GM12874 (cell line): ENCODE data around the gene UBE2U.

Experiments
- TF ChIP-seq, protein P1 (sequence below): IDR thresholded peaks from 2 replicates; pipeline ENCODE4 v1.5.1; 2011; ENCODE audit warnings: low read depth, mild to moderate bottlenecking, control low read depth, low read length, moderate library complexity; ENCODE audit not compliant: insufficient read depth

Gene UBE2U

GRCh38 chr1:64203420-64203819, at the start of gene UBE2U:
TSS of gene UBE2U (plus strand) at chr1:64203623. CDS start at chr1:64204051, 428 bp downstream.
- TF ChIP-seq, protein P1, sequence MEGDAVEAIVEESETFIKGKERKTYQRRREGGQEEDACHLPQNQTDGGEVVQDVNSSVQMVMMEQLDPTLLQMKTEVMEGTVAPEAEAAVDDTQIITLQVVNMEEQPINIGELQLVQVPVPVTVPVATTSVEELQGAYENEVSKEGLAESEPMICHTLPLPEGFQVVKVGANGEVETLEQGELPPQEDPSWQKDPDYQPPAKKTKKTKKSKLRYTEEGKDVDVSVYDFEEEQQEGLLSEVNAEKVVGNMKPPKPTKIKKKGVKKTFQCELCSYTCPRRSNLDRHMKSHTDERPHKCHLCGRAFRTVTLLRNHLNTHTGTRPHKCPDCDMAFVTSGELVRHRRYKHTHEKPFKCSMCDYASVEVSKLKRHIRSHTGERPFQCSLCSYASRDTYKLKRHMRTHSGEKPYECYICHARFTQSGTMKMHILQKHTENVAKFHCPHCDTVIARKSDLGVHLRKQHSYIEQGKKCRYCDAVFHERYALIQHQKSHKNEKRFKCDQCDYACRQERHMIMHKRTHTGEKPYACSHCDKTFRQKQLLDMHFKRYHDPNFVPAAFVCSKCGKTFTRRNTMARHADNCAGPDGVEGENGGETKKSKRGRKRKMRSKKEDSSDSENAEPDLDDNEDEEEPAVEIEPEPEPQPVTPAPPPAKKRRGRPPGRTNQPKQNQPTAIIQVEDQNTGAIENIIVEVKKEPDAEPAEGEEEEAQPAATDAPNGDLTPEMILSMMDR, result no peak

GRCh38 chr1:64155278-64155677, 48.1 kb upstream of the UBE2U start:
- TF ChIP-seq, protein P1, result no peak

DNA sequence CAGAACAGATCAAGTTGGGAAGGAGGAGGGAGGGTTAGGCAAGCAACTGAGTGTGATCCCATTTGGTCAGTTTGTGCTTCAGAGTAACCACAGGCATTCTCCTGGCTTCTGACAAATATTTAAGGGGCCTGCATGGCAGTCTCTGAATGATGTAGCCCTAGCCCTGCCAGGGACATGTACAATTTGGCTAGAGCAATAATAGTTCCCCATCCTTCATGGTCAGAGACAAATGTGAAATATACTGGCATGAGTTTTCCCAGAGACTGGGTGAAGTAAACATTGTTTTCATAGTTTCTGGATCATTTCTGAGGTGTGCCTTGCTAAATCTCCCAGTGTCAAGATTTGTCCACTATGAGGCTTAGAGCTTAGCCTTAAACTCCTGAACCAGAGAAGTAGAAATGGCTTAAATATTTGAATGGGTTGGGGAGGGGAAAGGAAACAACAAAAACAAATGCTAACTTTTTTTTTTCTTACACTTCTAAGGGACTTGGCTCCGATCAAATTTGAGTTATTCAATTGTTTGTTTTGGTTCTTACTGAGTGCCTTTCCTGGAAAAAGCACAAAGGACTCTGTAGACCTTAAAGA, 42.0 kb upstream of the UBE2U start:
- TF ChIP-seq, protein P1, result no peak

- TF ChIP-seq, protein P1, result no peak
Observed at GRCh38 chr1:64162151-64162550, 41.3 kb upstream of the UBE2U start.

GRCh38 chr1:64162804-64163203, 40.6 kb upstream of the UBE2U start:
- TF ChIP-seq, protein P1, result no peak

GRCh38 chr1:64163431-64163830, 40.0 kb upstream of the UBE2U start:
- TF ChIP-seq, protein P1, result no peak

GRCh38 chr1:64163970-64164369, 39.5 kb upstream of the UBE2U start:
- TF ChIP-seq, protein P1, result no peak

DNA sequence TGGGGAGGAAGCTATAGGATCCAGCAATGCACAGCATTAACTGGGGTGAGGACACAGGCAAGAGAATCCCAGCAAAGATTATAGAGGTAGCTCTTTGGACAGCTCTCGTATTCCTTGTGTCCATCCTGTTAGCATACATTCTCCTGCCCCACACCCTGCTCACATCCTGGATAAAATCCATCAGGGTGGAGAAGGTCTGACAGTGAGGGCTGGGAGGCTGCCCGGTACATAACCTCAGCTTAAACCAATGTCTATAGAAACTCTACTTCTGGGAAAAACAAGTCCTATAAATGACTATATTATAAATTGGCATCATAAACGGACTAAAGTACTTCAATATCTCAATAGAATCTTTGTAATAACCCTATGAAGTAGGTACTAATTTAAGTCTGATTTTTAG, 36.8 kb upstream of the UBE2U start:
- TF ChIP-seq, protein P1, result no peak
